HEK293 (cell line): ENCODE data around the gene GGA1.

Experiments
- CTCF ChIA-PET: fragments of 350-600 bp; formaldehyde crosslinking; extraction: SDS; loops from one replicate; lab custom pipeline; 2021; ENCODE audit warnings: antibody characterized with exemption; lab: Yijun Ruan, JAX
- POLR2A ChIA-PET: fragments of 300-600 bp; formaldehyde crosslinking; extraction: SDS; loops from one replicate; lab custom pipeline; 2020; ENCODE audit warnings: antibody characterized with exemption, inconsistent platforms; lab: Yijun Ruan, JAX
- H3K27ac ChIP-seq: fragments of 200-500 bp; sonication (Bioruptor generic); 2 replicates; pipeline ENCODE4 v1.5.1; 2014; ENCODE audit warnings: low read depth, low read length, control low read depth, inconsistent platforms; ENCODE audit errors: extremely low read depth
- H3K36me3 ChIP-seq, 2 experiments: fragments of 200-500 bp in 1 of 2; sonication (Bioruptor generic) in 1 of 2; 1 replicate in 1 of 2; 2 replicates in 1 of 2; pipeline ENCODE4 v1.5.1; 2014 to 2017; ENCODE audit warnings: inconsistent platforms in 2 of 2, low read length in 2 of 2; ENCODE audit not compliant: control insufficient read depth in 2 of 2, insufficient read depth in 1 of 2
- H3K4me1 ChIP-seq: fragments of 200-500 bp; sonication (Bioruptor generic); 2 replicates; pipeline ENCODE4 v1.5.1; 2014; ENCODE audit warnings: mild to moderate bottlenecking, low read length, inconsistent platforms; ENCODE audit not compliant: control insufficient read depth, insufficient read depth
- H3K4me3 ChIP-seq: 2 replicates; pipeline ENCODE4 v1.5.1; 2011; ENCODE audit warnings: low read depth, mild to moderate bottlenecking, control low read depth, low read length, moderate library complexity
- H3K9me3 ChIP-seq: fragments of 200-500 bp; sonication (Bioruptor generic); 2 replicates; pipeline ENCODE4 v1.5.1; 2014; ENCODE audit warnings: low read depth, low read length, inconsistent platforms; ENCODE audit not compliant: control insufficient read depth, insufficient read depth
- AEBP2 ChIP-seq: fragments of 450-650 bp; formaldehyde crosslinking; IDR thresholded peaks from 2 replicates; pipeline ENCODE4 v1.5.1; 2016; ENCODE audit warnings: missing biosample characterization, missing genetic modification characterization, borderline replicate concordance
- BCL11A ChIP-seq: fragments of 450-650 bp; formaldehyde crosslinking; IDR thresholded peaks from 2 replicates; pipeline ENCODE4 v1.5.1; 2016; ENCODE audit warnings: low read depth, missing biosample characterization, missing genetic modification characterization
- SP3 ChIP-seq: fragments of 450-650 bp; formaldehyde crosslinking; IDR thresholded peaks from 2 replicates; pipeline ENCODE4 v1.5.1; 2016; ENCODE audit warnings: missing biosample characterization, missing genetic modification characterization
- ZBTB1 ChIP-seq: fragments of 450-650 bp; formaldehyde crosslinking; IDR thresholded peaks from 2 replicates; pipeline ENCODE4 v1.5.1; 2016; ENCODE audit warnings: missing biosample characterization, missing genetic modification characterization
- ZBTB17 ChIP-seq: fragments of 450-650 bp; formaldehyde crosslinking; IDR thresholded peaks from 2 replicates; pipeline ENCODE4 v1.5.1; 2016; ENCODE audit warnings: missing biosample characterization, missing genetic modification characterization
- ZFP41 ChIP-seq: fragments of 450-650 bp; formaldehyde crosslinking; IDR thresholded peaks from 2 replicates; pipeline ENCODE4 v1.5.1; 2016; ENCODE audit warnings: missing biosample characterization, missing genetic modification characterization, borderline replicate concordance
- ZNF16 ChIP-seq: fragments of 450-650 bp; formaldehyde crosslinking; IDR thresholded peaks from 2 replicates; pipeline ENCODE4 v1.5.1; 2016; ENCODE audit warnings: low read depth, missing biosample characterization, missing genetic modification characterization
- ZNF184 ChIP-seq: fragments of 450-650 bp; IDR thresholded peaks from 2 replicates; pipeline ENCODE4 v1.5.1; 2018; ENCODE audit warnings: missing biosample characterization, mild to moderate bottlenecking, missing genetic modification characterization
- ZNF311 ChIP-seq: fragments of 450-650 bp; formaldehyde crosslinking; IDR thresholded peaks from 2 replicates; pipeline ENCODE4 v1.5.1; 2017; ENCODE audit warnings: missing biosample characterization, missing genetic modification characterization, borderline replicate concordance
- ZNF354C ChIP-seq: fragments of 450-650 bp; formaldehyde crosslinking; IDR thresholded peaks from 2 replicates; pipeline ENCODE4 v1.5.1; 2016; ENCODE audit warnings: missing biosample characterization, missing genetic modification characterization, low read depth, borderline replicate concordance
- ZNF366 ChIP-seq: fragments of 450-650 bp; formaldehyde crosslinking; conservative IDR thresholded peaks from 2 replicates; pipeline ENCODE4 v1.5.1; 2016; ENCODE audit warnings: missing biosample characterization, missing genetic modification characterization
- ZNF404 ChIP-seq: fragments of 450-650 bp; formaldehyde crosslinking; IDR thresholded peaks from 2 replicates; pipeline ENCODE4 v1.5.1; 2017; ENCODE audit warnings: missing biosample characterization, missing genetic modification characterization
- ZNF423 ChIP-seq: fragments of 450-650 bp; formaldehyde crosslinking; IDR thresholded peaks from 2 replicates; pipeline ENCODE4 v1.5.1; 2016; ENCODE audit warnings: missing biosample characterization, missing genetic modification characterization
- ZNF518A ChIP-seq: fragments of 450-650 bp; formaldehyde crosslinking; conservative IDR thresholded peaks from 2 replicates; pipeline ENCODE4 v1.5.1; 2016; ENCODE audit warnings: low read depth, missing biosample characterization, missing genetic modification characterization
- ZNF549 ChIP-seq: fragments of 450-650 bp; IDR thresholded peaks from 2 replicates; pipeline ENCODE4 v1.5.1; 2018; ENCODE audit warnings: missing biosample characterization, missing genetic modification characterization, mild to moderate bottlenecking, inconsistent platforms, moderate library complexity
- ZNF610 ChIP-seq: fragments of 450-650 bp; formaldehyde crosslinking; IDR thresholded peaks from 2 replicates; pipeline ENCODE4 v1.5.1; 2016; ENCODE audit warnings: missing biosample characterization, missing genetic modification characterization, borderline replicate concordance
- ZNF629 ChIP-seq: fragments of 450-650 bp; formaldehyde crosslinking; IDR thresholded peaks from 2 replicates; pipeline ENCODE4 v1.5.1; 2017; ENCODE audit warnings: missing biosample characterization, missing genetic modification characterization
- ZNF768 ChIP-seq: fragments of 450-650 bp; formaldehyde crosslinking; IDR thresholded peaks from 2 replicates; pipeline ENCODE4 v1.5.1; 2018; ENCODE audit warnings: missing biosample characterization, mild to moderate bottlenecking, missing genetic modification characterization
- TF ChIP-seq, protein P1 (sequence below): fragments of 450-650 bp; formaldehyde crosslinking; IDR thresholded peaks from 2 replicates; pipeline ENCODE4 v1.5.1; 2016; ENCODE audit warnings: missing biosample characterization, missing genetic modification characterization
- TF ChIP-seq, protein P2 (sequence below): fragments of 450-650 bp; formaldehyde crosslinking; IDR thresholded peaks from 2 replicates; pipeline ENCODE4 v1.5.1; 2016; ENCODE audit warnings: missing biosample characterization, missing genetic modification characterization
- TF ChIP-seq, protein P3 (sequence below): fragments of 450-650 bp; formaldehyde crosslinking; IDR thresholded peaks from 2 replicates; pipeline ENCODE4 v1.5.1; 2017; ENCODE audit warnings: missing biosample characterization, missing genetic modification characterization

GGA1 gene

GRCh38 chr22:37560608-37561211, 47.9 kb upstream of the GGA1 start (continued):
- TF ChIP-seq ZNF518A (no peak), ZNF423 (tag by site-specific recombination) (0 out of 2 replicates have a peak, but pooled peaks have one; percentile 43), AEBP2 (tag by site-specific recombination) (no peak), BCL11A (tag by site-specific recombination) (peak; percentile 38; the same call in 1 of the 2 replicates), ZNF354C (tag by site-specific recombination) (no peak)
- TF ChIP-seq, protein P1, sequence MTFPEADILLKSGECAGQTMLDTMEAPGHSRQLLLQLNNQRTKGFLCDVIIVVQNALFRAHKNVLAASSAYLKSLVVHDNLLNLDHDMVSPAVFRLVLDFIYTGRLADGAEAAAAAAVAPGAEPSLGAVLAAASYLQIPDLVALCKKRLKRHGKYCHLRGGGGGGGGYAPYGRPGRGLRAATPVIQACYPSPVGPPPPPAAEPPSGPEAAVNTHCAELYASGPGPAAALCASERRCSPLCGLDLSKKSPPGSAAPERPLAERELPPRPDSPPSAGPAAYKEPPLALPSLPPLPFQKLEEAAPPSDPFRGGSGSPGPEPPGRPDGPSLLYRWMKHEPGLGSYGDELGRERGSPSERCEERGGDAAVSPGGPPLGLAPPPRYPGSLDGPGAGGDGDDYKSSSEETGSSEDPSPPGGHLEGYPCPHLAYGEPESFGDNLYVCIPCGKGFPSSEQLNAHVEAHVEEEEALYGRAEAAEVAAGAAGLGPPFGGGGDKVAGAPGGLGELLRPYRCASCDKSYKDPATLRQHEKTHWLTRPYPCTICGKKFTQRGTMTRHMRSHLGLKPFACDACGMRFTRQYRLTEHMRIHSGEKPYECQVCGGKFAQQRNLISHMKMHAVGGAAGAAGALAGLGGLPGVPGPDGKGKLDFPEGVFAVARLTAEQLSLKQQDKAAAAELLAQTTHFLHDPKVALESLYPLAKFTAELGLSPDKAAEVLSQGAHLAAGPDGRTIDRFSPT (tag by site-specific recombination): peak; percentile 31; the same call in 1 of the 2 replicates

- H3K36me3 ChIP-seq: peaks cover 0 to 20% of the 10 kb centered on the region in 2 experiments; a peak in 2 of 3 replicates
- H3K4me3 ChIP-seq: peak overlapping the region; percentile 69
- no peaks in the 10 kb centered on the region for H3K9me3 ChIP-seq
- POLR2A ChIA-PET: interaction anchor here (0.6 to 3.2 kb wide), 14 partner anchors 9 to 130 kb away, joined by 3 to 21 read pairs (median 4); partner anchors contain the start of gene GGA1
- H3K27ac ChIP-seq: peak overlapping the region; percentile 96
- CTCF ChIA-PET: interaction anchor here (0.6 to 10.7 kb wide), 18 partner anchors 9 to 1038 kb away, joined by 3 to 608 read pairs (median 5); no protein-coding TSS in a partner anchor
- H3K4me1 ChIP-seq: peaks cover 12% of the 10 kb centered on the region
- TF ChIP-seq ZNF354C (tag by site-specific recombination) (no peak), SP3 (tag by site-specific recombination) (no peak; the same call in 1 of the 2 replicates), ZNF311 (no peak), ZNF366 (tag by site-specific recombination) (no peak), ZNF16 (tag by site-specific recombination) (no peak), ZNF404 (tag by site-specific recombination) (no peak), ZNF184 (tag by site-specific recombination) (0 out of 2 replicates have a peak, but pooled peaks have one; percentile 19), ZFP41 (tag by site-specific recombination) (no peak), ZBTB17 (tag by site-specific recombination) (peak; percentile 44; the same call in 1 of the 2 replicates), ZNF629 (tag by site-specific recombination) (peak; percentile 96), ZBTB1 (tag by site-specific recombination) (no peak), ZNF768 (tag by site-specific recombination) (no peak), ZNF610 (tag by site-specific recombination) (peak; percentile 43; the same call in 1 of the 2 replicates), ZNF549 (tag by site-specific recombination) (no peak)
- TF ChIP-seq, protein P2, sequence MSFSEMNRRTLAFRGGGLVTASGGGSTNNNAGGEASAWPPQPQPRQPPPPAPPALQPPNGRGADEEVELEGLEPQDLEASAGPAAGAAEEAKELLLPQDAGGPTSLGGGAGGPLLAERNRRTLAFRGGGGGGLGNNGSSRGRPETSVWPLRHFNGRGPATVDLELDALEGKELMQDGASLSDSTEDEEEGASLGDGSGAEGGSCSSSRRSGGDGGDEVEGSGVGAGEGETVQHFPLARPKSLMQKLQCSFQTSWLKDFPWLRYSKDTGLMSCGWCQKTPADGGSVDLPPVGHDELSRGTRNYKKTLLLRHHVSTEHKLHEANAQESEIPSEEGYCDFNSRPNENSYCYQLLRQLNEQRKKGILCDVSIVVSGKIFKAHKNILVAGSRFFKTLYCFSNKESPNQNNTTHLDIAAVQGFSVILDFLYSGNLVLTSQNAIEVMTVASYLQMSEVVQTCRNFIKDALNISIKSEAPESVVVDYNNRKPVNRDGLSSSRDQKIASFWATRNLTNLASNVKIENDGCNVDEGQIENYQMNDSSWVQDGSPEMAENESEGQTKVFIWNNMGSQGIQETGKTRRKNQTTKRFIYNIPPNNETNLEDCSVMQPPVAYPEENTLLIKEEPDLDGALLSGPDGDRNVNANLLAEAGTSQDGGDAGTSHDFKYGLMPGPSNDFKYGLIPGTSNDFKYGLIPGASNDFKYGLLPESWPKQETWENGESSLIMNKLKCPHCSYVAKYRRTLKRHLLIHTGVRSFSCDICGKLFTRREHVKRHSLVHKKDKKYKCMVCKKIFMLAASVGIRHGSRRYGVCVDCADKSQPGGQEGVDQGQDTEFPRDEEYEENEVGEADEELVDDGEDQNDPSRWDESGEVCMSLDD (tag by site-specific recombination): peak; percentile 98
- TF ChIP-seq, protein P3, sequence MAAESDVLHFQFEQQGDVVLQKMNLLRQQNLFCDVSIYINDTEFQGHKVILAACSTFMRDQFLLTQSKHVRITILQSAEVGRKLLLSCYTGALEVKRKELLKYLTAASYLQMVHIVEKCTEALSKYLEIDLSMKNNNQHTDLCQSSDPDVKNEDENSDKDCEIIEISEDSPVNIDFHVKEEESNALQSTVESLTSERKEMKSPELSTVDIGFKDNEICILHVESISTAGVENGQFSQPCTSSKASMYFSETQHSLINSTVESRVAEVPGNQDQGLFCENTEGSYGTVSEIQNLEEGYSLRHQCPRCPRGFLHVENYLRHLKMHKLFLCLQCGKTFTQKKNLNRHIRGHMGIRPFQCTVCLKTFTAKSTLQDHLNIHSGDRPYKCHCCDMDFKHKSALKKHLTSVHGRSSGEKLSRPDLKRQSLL (tag by site-specific recombination): peak; percentile 59
Measured at GRCh38 chr22:37561212-37562048, 47.2 kb upstream of the GGA1 start.
